ENCODE measurements around the gene RRBP1.

The RRBP1 gene

GRCh38 chr20:17630806-17631195, 51.2 kb downstream of the RRBP1 start:
- no peak for DNase-seq

- no peak for DNase-seq
These were observed 51.8 kb downstream of the RRBP1 start for GRCh38 chr20:17630151-17630805.

- no peak for DNase-seq
These were observed 52.4 kb downstream of the RRBP1 start for GRCh38 chr20:17629678-17630089.

GRCh38 chr20:17629025-17629424, 53.0 kb downstream of the RRBP1 start:
- DNase-seq: no peak

- DNase-seq: no peak
These were observed 53.8 kb downstream of the RRBP1 start for GRCh38 chr20:17628101-17628841.

- DNase-seq: no peak
These were observed 54.7 kb downstream of the RRBP1 start for GRCh38 chr20:17627101-17627955.

GRCh38 chr20:17626217-17627007, 55.6 kb downstream of the RRBP1 start:
- DNase-seq: no peak

- DNase-seq: no peak
These were observed 56.6 kb downstream of the RRBP1 start for GRCh38 chr20:17625246-17626051.

- no peak for DNase-seq
These were observed 57.3 kb downstream of the RRBP1 start for GRCh38 chr20:17624551-17625245.

GRCh38 chr20:17624070-17624469, 58.0 kb downstream of the RRBP1 start:
- DNase-seq: no peak

GRCh38 chr20:17622851-17623508, 59.1 kb downstream of the RRBP1 start:
- DNase-seq: no peak

- no peak for DNase-seq
These were observed 59.8 kb downstream of the RRBP1 start for GRCh38 chr20:17622086-17622850.

GRCh38 chr20:17621229-17621968, 60.6 kb downstream of the RRBP1 start:
- no peak for DNase-seq

- no peak for DNase-seq
These were observed 61.4 kb downstream of the RRBP1 start for GRCh38 chr20:17620371-17621228.

- DNase-seq: peak; percentile 0
These were observed 62.5 kb downstream of the RRBP1 start for GRCh38 chr20:17619351-17620093.

- no peak for DNase-seq
These were observed 63.4 kb downstream of the RRBP1 start for GRCh38 chr20:17618673-17619013.

- no peak for DNase-seq
These were observed 64.0 kb downstream of the RRBP1 start for GRCh38 chr20:17617868-17618672.
